ENCODE data around the gene PHF21B.

Gene PHF21B

GRCh38 chr22:44954149-44954548 lies 55.7 kb downstream of the PHF21B start:
- Histone ChIP-seq H3K79me1 (ENCODE audit: low read depth, low read length) (peaks cover 16% of the 10 kb centered on the region), H3K4me1 (ENCODE audit: control insufficient read depth in 2 of 2, insufficient read depth in 1 of 2, low read depth in 1 of 2, low read length in 2 of 2) (peaks cover 4 to 24% of the 10 kb centered on the region in 2 donors), H3K9ac (ENCODE audit: low read depth, low read length, poor library complexity) (no peak overlapping the region), H3K36me3 (replicated peaks in 1 of 2; ENCODE audit: control insufficient read depth in 2 of 2, insufficient read depth in 2 of 2, low read length in 2 of 2) (peaks cover 12 to 46% of the 10 kb centered on the region in 2 donors), H3K4me2 (ENCODE audit: insufficient read depth, low read length, poor library complexity, severe bottlenecking) (no peak overlapping the region), H4K8ac (ENCODE audit: low read depth, low read length) (no peak overlapping the region), H2AFZ (ENCODE audit: low read length) (no peak overlapping the region), H2BK120ac (ENCODE audit: low read depth, low read length) (no peak overlapping the region), H3K4ac (ENCODE audit: low read length) (no peak overlapping the region), H4K91ac (ENCODE audit: low read depth, low read length, poor library complexity) (no peak overlapping the region), H2BK12ac (ENCODE audit: low read length) (no peak overlapping the region), H3K18ac (ENCODE audit: low read length) (peak overlapping the region; percentile 21), H3K23ac (ENCODE audit: low read depth, low read length, poor library complexity) (peak overlapping the region; percentile 8), H3K4me3 (ENCODE audit: low read length in 2 of 2) (no peak overlapping the region), H3K14ac (ENCODE audit: low read length) (no peak overlapping the region), H3K27me3 (ENCODE audit: control insufficient read depth in 3 of 3, insufficient read depth in 3 of 3, low read depth in 1 of 3, low read length in 3 of 3) (no peaks in the 10 kb centered on the region), H2BK5ac (ENCODE audit: low read length) (no peak overlapping the region), H2AK5ac (ENCODE audit: low read depth, low read length) (no peak overlapping the region), H2BK15ac (ENCODE audit: low read length) (no peak overlapping the region), H3K9me3 (replicated peaks in 1 of 2; ENCODE audit: control insufficient read depth in 2 of 2, insufficient read depth in 1 of 2, low read depth in 1 of 2, low read length in 2 of 2) (peaks cover 6 to 14% of the 10 kb centered on the region in 2 donors), H3K27ac (replicated peaks; ENCODE audit: low read length) (no peak overlapping the region)
- no CpG with 5 or more reads among the region's 10 CpGs for WGBS, 2 donors (ENCODE audit: extremely low coverage in 2 of 2, insufficient read length in 2 of 2, insufficient replicate concordance in 1 of 2)
- DNase-seq (ENCODE audit: low spot score) = no peak

GRCh38 chr22:44952863-44953746 lies 56.7 kb downstream of the PHF21B start:
- peaks cover 4 to 22% of the 10 kb centered on the region in 2 donors for H3K4me1 ChIP-seq (ENCODE audit: control insufficient read depth in 2 of 2, insufficient read depth in 1 of 2, low read depth in 1 of 2, low read length in 2 of 2)
- no peak overlapping the region for H4K8ac ChIP-seq (ENCODE audit: low read depth, low read length)
- no peak overlapping the region for H3K14ac ChIP-seq (ENCODE audit: low read length)
- H3K18ac ChIP-seq (ENCODE audit: low read length) = peak overlapping the region; percentile 9
- H4K91ac ChIP-seq (ENCODE audit: low read depth, low read length, poor library complexity) = no peak overlapping the region
- H2AK5ac ChIP-seq (ENCODE audit: low read depth, low read length) = no peak overlapping the region
- H2AFZ ChIP-seq (ENCODE audit: low read length) = no peak overlapping the region
- no peak overlapping the region for H3K9ac ChIP-seq (ENCODE audit: low read depth, low read length, poor library complexity)
- DNase-seq (ENCODE audit: low spot score) = no peak
- no peak overlapping the region for H3K4ac ChIP-seq (ENCODE audit: low read length)
- H3K4me2 ChIP-seq (ENCODE audit: insufficient read depth, low read length, poor library complexity, severe bottlenecking) = no peak overlapping the region
- no peak overlapping the region for H3K4me3 ChIP-seq (ENCODE audit: low read length in 2 of 2)
- peaks cover 6 to 14% of the 10 kb centered on the region in 2 donors for H3K9me3 ChIP-seq (replicated peaks in 1 of 2; ENCODE audit: control insufficient read depth in 2 of 2, insufficient read depth in 1 of 2, low read depth in 1 of 2, low read length in 2 of 2)
- no peak overlapping the region for H2BK12ac ChIP-seq (ENCODE audit: low read length)
- H3K36me3 ChIP-seq (replicated peaks in 1 of 2; ENCODE audit: control insufficient read depth in 2 of 2, insufficient read depth in 2 of 2, low read length in 2 of 2) = peaks cover 12 to 48% of the 10 kb centered on the region in 2 donors
- H2BK5ac ChIP-seq (ENCODE audit: low read length) = no peak overlapping the region
- no peak overlapping the region for H2BK15ac ChIP-seq (ENCODE audit: low read length)
- no peaks in the 10 kb centered on the region for H3K27me3 ChIP-seq (ENCODE audit: control insufficient read depth in 3 of 3, insufficient read depth in 3 of 3, low read depth in 1 of 3, low read length in 3 of 3)
- H3K23ac ChIP-seq (ENCODE audit: low read depth, low read length, poor library complexity) = peak overlapping the region; percentile 21
- no peak overlapping the region for H3K27ac ChIP-seq (replicated peaks; ENCODE audit: low read length)
- H2BK120ac ChIP-seq (ENCODE audit: low read depth, low read length) = no peak overlapping the region
- no CpG with 5 or more reads among the region's 15 CpGs for WGBS, 2 donors (ENCODE audit: extremely low coverage in 2 of 2, insufficient read length in 2 of 2, insufficient replicate concordance in 1 of 2)
- H3K79me1 ChIP-seq (ENCODE audit: low read depth, low read length) = peaks cover 16% of the 10 kb centered on the region

- Histone ChIP-seq H2BK5ac (ENCODE audit: low read length) (no peak overlapping the region), H3K9me3 (replicated peaks in 1 of 2; ENCODE audit: control insufficient read depth in 2 of 2, insufficient read depth in 1 of 2, low read depth in 1 of 2, low read length in 2 of 2) (peaks cover 6 to 14% of the 10 kb centered on the region in 2 donors), H3K27me3 (ENCODE audit: control insufficient read depth in 3 of 3, insufficient read depth in 3 of 3, low read depth in 1 of 3, low read length in 3 of 3) (no peaks in the 10 kb centered on the region), H4K8ac (ENCODE audit: low read depth, low read length) (no peak overlapping the region), H3K27ac (replicated peaks; ENCODE audit: low read length) (no peak overlapping the region), H2BK12ac (ENCODE audit: low read length) (no peak overlapping the region), H3K4ac (ENCODE audit: low read length) (no peak overlapping the region), H2AFZ (ENCODE audit: low read length) (no peak overlapping the region), H2BK15ac (ENCODE audit: low read length) (no peak overlapping the region), H3K4me2 (ENCODE audit: insufficient read depth, low read length, poor library complexity, severe bottlenecking) (no peak overlapping the region), H2AK5ac (ENCODE audit: low read depth, low read length) (no peak overlapping the region), H4K91ac (ENCODE audit: low read depth, low read length, poor library complexity) (no peak overlapping the region), H3K14ac (ENCODE audit: low read length) (no peak overlapping the region), H3K4me3 (ENCODE audit: low read length in 2 of 2) (no peak overlapping the region), H3K79me1 (ENCODE audit: low read depth, low read length) (peaks cover 21% of the 10 kb centered on the region), H3K23ac (ENCODE audit: low read depth, low read length, poor library complexity) (no peak overlapping the region), H3K4me1 (ENCODE audit: control insufficient read depth in 2 of 2, insufficient read depth in 1 of 2, low read depth in 1 of 2, low read length in 2 of 2) (peaks cover 0 to 14% of the 10 kb centered on the region in 2 donors), H3K36me3 (replicated peaks in 1 of 2; ENCODE audit: control insufficient read depth in 2 of 2, insufficient read depth in 2 of 2, low read length in 2 of 2) (peaks cover 17 to 64% of the 10 kb centered on the region in 2 donors), H3K18ac (ENCODE audit: low read length) (no peak overlapping the region), H3K9ac (ENCODE audit: low read depth, low read length, poor library complexity) (no peak overlapping the region), H2BK120ac (ENCODE audit: low read depth, low read length) (no peak overlapping the region)
- DNase-seq (ENCODE audit: low spot score) = no peak
Observed at GRCh38 chr22:44951510-44951816, 58.3 kb downstream of the PHF21B start.

GRCh38 chr22:44950806-44951509 lies 58.8 kb downstream of the PHF21B start:
- Histone ChIP-seq H3K4me2 (ENCODE audit: insufficient read depth, low read length, poor library complexity, severe bottlenecking) (no peak overlapping the region), H2AFZ (ENCODE audit: low read length) (no peak overlapping the region), H3K79me1 (ENCODE audit: low read depth, low read length) (peaks cover 24% of the 10 kb centered on the region), H2BK5ac (ENCODE audit: low read length) (no peak overlapping the region), H2BK12ac (ENCODE audit: low read length) (no peak overlapping the region), H3K23ac (ENCODE audit: low read depth, low read length, poor library complexity) (peak overlapping the region; percentile 70), H3K36me3 (replicated peaks in 1 of 2; ENCODE audit: control insufficient read depth in 2 of 2, insufficient read depth in 2 of 2, low read length in 2 of 2) (peaks cover 21 to 69% of the 10 kb centered on the region in 2 donors), H3K4me3 (ENCODE audit: low read length in 2 of 2) (no peak overlapping the region), H4K91ac (ENCODE audit: low read depth, low read length, poor library complexity) (no peak overlapping the region), H3K27ac (replicated peaks; ENCODE audit: low read length) (no peak overlapping the region), H4K8ac (ENCODE audit: low read depth, low read length) (no peak overlapping the region), H3K4ac (ENCODE audit: low read length) (no peak overlapping the region), H3K4me1 (ENCODE audit: control insufficient read depth in 2 of 2, insufficient read depth in 1 of 2, low read depth in 1 of 2, low read length in 2 of 2) (peaks cover 0 to 17% of the 10 kb centered on the region in 2 donors), H3K9ac (ENCODE audit: low read depth, low read length, poor library complexity) (no peak overlapping the region), H3K9me3 (replicated peaks in 1 of 2; ENCODE audit: control insufficient read depth in 2 of 2, insufficient read depth in 1 of 2, low read depth in 1 of 2, low read length in 2 of 2) (peaks cover 6 to 14% of the 10 kb centered on the region in 2 donors), H2BK120ac (ENCODE audit: low read depth, low read length) (no peak overlapping the region), H3K18ac (ENCODE audit: low read length) (no peak overlapping the region), H2AK5ac (ENCODE audit: low read depth, low read length) (no peak overlapping the region), H3K27me3 (ENCODE audit: control insufficient read depth in 3 of 3, insufficient read depth in 3 of 3, low read depth in 1 of 3, low read length in 3 of 3) (no peaks in the 10 kb centered on the region), H3K14ac (ENCODE audit: low read length) (no peak overlapping the region), H2BK15ac (ENCODE audit: low read length) (no peak overlapping the region)
- no peak for DNase-seq (ENCODE audit: low spot score)
- WGBS, 2 donors (ENCODE audit: extremely low coverage in 2 of 2, insufficient read length in 2 of 2, insufficient replicate concordance in 1 of 2) = no CpG with 5 or more reads among the region's 21 CpGs
